Fibroblast of skin of right quadriceps (primary cell): ENCODE results near the gene GGT1.
"Not testable (repeated sequence)": the region's sequence is repeated elsewhere in the genome, so short reads cannot be mapped to it uniquely, and the experiment has no call there.

Source experiments
- DNase-seq: peaks from one replicate; pipeline ENCODE4 v3.0.0-alpha.2; 2013

GGT1 gene

GRCh38 chr22:24599958-24600715 lies 2.9 kb upstream of the GGT1 start:
- not testable (repeated sequence) for DNase-seq

- DNase-seq = no peak
Measured at GRCh38 chr22:24601217-24602104, 1.5 kb upstream of the GGT1 start.

GRCh38 chr22:24602105-24602749 lies 766 bp upstream of the GGT1 start:
- DNase-seq = not testable (repeated sequence)

- DNase-seq = not testable (repeated sequence)
Measured at GRCh38 chr22:24603770-24604629, 1.0 kb downstream of the GGT1 start.

- DNase-seq = not testable (repeated sequence)
Measured at GRCh38 chr22:24606340-24606739, 3.3 kb downstream of the GGT1 start.

- DNase-seq = not testable (repeated sequence)
Measured at GRCh38 chr22:24607429-24607983, 4.5 kb downstream of the GGT1 start.

GRCh38 chr22:24608327-24608726 lies 5.3 kb downstream of the GGT1 start:
- not testable (repeated sequence) for DNase-seq

GRCh38 chr22:24609888-24610287 lies 6.9 kb downstream of the GGT1 start:
- not testable (repeated sequence) for DNase-seq

GRCh38 chr22:24614794-24615193 lies 11.8 kb downstream of the GGT1 start:
- not testable (repeated sequence) for DNase-seq

GRCh38 chr22:24621244-24621643 lies 18.3 kb downstream of the GGT1 start:
- DNase-seq = not testable (repeated sequence)

- DNase-seq = not testable (repeated sequence)
Measured at GRCh38 chr22:24622596-24622995, 19.6 kb downstream of the GGT1 start.

- not testable (repeated sequence) for DNase-seq
Measured at GRCh38 chr22:24627911-24628310, 24.9 kb downstream of the GGT1 start.

- DNase-seq = not testable (repeated sequence)
Measured at GRCh38 chr22:24629069-24629468, 26.1 kb downstream of the GGT1 start.

GRCh38 chr22:24630812-24631427 lies 27.9 kb downstream of the GGT1 start:
- not testable (repeated sequence) for DNase-seq

GRCh38 chr22:24631430-24632122 lies 28.6 kb downstream of the GGT1 start:
- DNase-seq = not testable (repeated sequence)

- DNase-seq = not testable (repeated sequence)
Measured at GRCh38 chr22:24632642-24633041, 29.6 kb downstream of the GGT1 start.

GRCh38 chr22:24633231-24634023 lies 30.4 kb downstream of the GGT1 start:
- DNase-seq = not testable (repeated sequence)

- DNase-seq = not testable (repeated sequence)
Measured at GRCh38 chr22:24634776-24635389, 31.9 kb downstream of the GGT1 start.

GRCh38 chr22:24636513-24636912 lies 33.5 kb downstream of the GGT1 start:
- not testable (repeated sequence) for DNase-seq
